ENCODE measurements around the gene TSPAN15.

TSPAN15 gene

DNA sequence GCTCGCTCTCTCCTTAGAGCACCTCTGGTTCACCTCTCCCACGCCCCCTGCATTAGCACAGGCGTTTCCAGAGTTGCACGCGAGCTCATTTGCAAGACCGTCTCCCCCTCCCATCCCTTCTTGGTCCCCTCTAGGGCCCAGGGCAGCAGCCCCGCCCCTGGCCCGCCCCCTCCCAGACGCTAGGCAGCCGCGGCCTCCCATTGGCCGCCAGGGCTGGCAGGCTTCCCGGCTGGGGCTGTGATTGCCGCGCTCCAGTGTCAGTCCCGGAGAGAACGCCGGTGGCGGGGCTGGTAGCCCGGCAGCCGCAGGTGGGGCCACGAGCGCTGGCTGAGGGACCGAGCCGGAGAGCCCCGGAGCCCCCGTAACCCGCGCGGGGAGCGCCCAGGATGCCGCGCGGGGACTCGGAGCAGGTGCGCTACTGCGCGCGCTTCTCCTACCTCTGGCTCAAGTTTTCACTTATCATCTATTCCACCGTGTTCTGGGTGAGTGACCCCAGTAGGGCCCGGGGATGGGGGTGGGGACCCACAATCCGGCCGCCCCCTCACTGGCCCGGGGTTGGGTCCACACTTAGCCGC, at the start of gene TSPAN15:
TSPAN15 (plus strand) TSS at position 257 of the 575 bp plus-strand sequence; CDS start at position 387, 130 bp downstream.
- DNase-seq = peak; percentile 47 to 55 (median 54)

GRCh38 chr10:69402386-69402785, 48.9 kb upstream of the TSPAN15 start:
- DNase-seq = no peak

DNA sequence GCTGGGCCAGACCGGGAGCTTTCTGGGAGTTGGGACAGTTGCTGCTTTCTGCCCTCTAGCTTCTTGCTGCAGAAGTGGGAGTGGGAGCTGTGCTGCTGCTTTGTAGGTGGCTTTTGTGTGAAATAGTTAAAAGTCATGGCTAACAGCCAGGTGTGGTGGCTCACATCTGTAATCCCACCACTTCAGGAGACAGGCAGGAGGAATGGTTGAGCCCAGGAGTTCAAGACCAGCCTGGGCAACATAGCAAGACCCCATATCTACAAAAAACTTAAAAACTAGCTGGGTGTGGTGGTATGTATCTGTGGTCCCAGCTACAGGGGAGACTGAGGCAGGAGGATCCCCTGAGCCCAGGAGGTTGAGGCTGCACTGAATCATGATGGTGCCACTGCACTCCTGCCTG, 48.2 kb upstream of the TSPAN15 start:
- DNase-seq = no peak

GRCh38 chr10:69403519-69403918, 47.7 kb upstream of the TSPAN15 start:
- DNase-seq = no peak

- DNase-seq = no peak
Observed at GRCh38 chr10:69404786-69405185, 46.5 kb upstream of the TSPAN15 start.

GRCh38 chr10:69405221-69405620, 46.0 kb upstream of the TSPAN15 start:
- DNase-seq = no peak

DNA sequence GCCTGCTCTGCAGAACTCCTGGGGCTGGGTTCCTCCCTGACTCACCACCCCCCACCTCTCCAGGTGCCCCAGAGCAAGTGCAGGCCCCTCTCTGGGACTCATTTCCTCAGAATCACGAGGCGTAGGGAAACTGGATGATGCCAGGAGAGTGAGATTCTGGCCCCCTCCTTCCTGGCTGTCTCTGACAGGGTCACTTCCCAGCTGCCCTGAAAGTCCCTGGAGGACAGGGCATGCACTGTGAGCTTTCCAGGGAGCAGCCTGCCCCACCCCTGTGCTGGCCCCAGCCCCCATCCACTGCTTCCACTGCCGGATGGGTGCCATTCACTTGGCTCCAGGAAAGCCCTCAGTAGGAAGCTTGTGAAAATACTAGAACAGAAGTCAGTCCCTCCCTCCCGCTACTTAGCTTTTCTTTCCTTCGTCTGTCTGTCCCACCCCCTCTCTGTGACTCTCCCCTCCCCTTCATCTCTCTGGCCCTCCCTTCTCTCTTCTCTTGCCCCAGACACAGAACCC, 44.9 kb upstream of the TSPAN15 start:
- DNase-seq = no peak

DNA sequence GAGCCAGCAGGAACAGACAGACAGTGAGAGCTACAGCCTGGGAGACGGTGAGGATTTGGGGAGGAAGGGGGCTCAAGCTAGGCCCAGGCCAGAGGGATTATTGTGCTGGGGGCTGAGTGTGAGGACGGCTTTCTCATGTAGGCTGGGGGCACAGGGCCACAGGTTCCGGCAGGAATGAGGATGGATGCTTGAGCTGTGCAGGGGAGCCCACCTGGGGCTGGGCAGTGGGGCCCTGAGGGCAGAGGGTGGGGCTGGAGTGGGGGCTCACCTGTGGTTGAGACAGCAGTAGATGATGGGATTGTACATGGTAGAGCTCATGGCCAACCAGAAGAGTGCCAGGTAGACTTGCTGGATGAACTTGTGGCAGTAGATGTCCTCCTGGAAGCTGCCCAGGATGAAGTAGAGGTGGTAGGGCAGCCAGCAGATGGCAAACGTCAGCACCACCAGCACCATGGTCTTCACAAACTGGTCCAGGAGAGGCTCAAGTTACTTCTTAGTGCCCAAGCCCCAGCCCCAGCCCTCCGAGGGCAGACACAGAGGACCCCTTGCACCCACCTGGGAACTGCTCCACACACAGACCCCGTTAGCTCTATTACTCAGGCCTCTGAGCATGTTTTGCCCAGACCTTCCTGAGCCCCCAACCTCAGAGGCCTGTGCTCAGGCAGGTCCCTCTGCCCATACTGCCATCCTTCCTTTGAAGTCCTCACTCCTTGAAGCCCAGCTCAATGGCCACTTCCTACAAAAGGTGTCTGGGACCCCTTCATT, 44.3 kb upstream of the TSPAN15 start:
- no peak for DNase-seq

DNA sequence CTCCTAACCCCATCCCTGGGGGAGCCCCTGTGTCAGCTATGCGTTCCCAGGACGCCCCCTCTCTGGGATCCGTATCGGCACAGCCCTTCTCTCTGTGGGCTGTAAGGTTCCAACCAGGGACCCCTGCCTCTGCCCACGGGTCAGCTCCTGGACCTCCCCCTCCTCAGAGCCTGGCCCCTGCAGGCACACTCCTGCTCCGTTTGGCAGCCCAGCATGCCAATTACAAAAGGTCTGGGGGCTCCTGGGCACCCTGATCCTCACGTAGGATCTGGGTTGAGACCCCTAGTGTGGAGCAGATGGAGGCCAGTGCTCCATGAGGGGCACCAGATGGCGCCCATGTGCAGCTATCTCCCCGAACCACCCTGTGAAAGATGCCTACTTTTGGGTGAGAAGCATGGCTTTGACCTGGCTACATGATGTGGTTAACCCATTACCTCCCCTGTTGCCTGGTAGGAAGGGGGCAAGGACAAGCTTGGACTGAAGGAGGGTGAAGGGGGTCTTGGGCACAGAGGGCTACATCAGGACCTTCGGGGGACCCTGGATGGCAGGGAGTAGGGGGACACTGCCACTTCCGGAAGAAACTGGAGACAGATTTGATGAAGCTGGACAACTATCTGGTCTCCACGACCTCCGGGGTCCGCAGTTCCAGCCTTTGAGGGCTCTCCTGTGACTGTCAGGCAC, 43.5 kb upstream of the TSPAN15 start:
- DNase-seq = no peak

DNA sequence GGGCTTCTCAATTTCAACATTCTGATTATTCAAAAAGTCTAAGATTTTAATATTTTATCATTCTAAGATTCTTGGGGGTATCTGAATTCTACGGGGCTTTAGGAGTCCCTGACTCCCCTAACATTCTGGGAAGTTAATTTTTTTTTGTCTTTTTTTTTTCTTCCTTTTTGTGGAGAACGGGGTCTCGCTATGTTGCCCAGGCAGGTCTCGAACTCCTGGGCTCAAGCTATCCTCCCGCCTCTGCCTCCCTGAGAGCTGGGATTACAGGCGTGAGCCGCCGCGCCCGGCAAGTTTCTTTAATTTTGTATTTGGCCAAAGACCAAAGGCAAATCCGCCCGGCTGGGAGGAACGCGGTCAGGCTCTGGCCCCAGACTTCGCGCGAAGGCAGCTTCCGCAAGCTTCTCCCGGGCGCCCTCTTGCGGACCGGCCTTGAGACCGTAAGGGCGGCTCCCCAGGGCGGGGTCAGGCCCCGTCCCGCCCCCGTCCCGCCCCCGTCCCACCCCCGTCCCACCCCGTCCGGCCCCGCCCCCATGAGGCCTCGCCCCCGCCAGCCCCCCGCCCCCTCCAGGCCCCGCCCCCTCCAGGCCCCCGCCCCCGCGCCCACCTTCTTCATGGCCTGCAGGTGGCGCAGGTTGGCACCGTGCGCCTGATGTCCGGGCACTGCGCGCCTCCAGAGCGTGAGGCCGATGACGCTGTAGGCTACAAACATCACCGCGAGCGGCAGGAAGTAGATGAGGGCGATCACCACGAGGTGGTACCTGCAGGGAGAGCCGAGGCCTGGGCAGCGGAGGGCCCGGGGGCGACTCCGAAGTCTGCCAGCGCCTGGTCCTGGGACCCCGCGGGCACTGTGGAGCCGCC, 42.7 kb upstream of the TSPAN15 start:
- DNase-seq = peak; percentile 91 to 96 (median 94)

- no peak for DNase-seq
Observed at GRCh38 chr10:69409176-69409495, 42.1 kb upstream of the TSPAN15 start.

DNA sequence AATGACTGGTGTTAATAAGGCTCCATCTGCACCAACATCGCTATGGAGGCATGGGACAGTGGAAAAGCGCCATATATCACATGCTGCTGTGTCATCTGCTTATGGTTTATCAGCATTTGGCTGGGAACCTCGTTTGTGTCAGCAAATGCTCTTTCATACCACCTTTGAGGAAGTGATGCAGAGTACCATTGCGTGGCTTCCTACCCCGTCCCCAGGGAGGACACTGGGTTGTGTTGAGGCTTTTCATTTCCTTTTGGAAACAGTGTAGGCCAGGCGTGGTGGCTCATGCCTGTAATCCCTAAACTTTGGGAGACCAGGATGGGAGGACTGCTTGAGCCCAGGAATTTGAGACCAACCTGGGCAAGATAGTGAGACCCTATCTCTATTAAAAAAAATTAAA, 41.3 kb upstream of the TSPAN15 start:
- no peak for DNase-seq

- no peak for DNase-seq
Observed at GRCh38 chr10:69410487-69410886, 40.8 kb upstream of the TSPAN15 start.

GRCh38 chr10:69411476-69411875, 39.8 kb upstream of the TSPAN15 start:
- no peak for DNase-seq

DNA sequence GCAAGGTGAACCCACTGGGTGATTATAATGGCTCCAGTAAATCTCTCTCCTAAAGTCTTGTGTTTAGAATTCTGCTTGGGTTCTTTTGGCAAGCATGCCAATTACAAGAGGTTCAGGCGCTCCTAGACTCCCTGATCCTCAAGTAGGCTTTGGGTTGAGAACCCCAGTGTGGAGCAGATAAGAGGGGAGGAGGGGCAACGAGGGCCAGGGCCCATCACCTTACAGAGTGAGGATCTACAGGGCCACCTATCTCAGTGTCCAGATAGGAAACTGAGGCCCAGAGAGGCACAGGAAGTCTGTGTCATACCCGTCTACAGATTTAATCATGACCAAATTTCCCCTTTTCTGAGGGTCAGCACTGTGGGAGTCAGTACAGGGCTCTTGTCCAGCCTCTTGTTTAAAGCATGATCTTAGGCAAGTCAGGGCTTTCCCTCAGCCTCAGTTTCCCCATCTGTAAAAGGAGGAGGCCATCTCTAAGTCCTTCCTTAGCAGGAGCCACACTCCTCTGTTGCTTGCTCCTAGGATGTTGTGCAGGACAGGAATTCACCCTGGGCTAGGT, 39.0 kb upstream of the TSPAN15 start:
- no peak for DNase-seq

- DNase-seq = no peak
Observed at GRCh38 chr10:69413221-69413865, 37.9 kb upstream of the TSPAN15 start.

DNA sequence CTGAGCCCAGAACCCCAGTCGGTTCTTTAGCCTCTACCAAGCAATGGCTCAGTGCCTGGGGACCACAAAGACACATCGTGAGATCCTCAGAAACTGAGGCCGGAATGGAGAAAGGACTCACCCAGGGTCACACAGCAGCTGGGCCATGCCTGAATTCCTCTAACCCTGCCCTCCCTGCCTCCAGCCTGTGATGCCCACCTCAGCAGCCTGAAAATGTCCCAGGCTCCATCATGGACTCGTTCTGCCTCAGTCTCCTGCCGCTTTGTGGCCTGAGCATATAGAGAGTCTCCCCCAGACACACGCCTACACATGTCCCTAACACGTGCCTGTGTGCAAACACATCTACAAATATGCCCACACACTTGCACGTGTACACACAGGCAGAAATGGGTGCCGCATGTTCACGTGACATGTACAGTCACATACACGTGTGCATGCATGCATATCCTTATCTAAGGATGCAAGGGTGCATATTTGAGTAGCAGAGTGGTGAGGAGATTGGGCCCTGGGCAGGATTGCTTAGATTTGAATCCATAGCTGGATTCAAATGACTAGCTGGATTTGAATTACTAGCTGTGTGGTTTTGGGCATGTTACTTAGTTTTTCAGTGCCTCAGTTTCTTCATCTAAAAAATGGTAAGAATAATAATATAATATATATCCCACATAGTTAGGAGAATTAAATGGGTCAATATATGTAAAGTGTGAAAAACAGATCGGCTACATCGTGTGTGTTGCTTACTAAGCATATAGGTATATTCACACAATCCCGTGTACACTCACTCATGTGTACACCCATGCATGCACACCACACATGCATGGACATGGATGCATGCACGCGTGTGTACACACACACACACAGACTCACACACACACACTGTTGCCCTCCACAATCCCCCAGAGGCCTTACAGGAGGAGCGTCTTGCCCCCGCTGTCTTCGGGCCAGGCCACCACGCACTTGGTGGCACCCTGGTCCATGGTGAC, 36.9 kb upstream of the TSPAN15 start:
- no peak for DNase-seq

DNA sequence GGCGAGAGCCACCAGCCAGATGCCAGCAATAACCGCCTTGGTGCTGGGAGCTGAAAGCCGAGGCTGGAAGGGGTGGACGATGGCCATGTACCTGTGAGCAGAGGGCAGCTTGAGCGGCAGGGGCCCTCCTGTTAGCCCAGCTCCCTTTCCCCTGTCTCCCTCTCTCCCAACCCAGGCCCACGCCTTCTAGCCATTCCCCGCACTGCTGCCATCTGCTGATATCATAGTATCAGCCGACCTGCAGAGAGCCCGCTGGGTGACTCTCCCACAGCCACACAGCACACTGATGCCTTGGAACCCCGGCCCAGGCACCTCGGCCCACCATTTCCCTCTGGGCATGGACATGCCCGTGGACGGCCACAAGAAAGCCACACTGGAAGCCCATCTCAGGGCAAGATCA, 36.2 kb upstream of the TSPAN15 start:
- no peak for DNase-seq

GRCh38 chr10:69415951-69416350, 35.3 kb upstream of the TSPAN15 start:
- no peak for DNase-seq

- DNase-seq = no peak
Observed at GRCh38 chr10:69416695-69417094, 34.6 kb upstream of the TSPAN15 start, which contains the start of gene TACR2. Gene TACR2, minus strand, starts transcription at chr10:69416918. Its CDS starts 595 bp downstream, at chr10:69416323.

GRCh38 chr10:69417542-69417941, 33.7 kb upstream of the TSPAN15 start:
- no peak for DNase-seq
